ENCODE data around the gene MVB12A. TPM values are rescaled to one million over a fixed set of nuclear protein-coding genes. Genes with fewer than 3 reads are reported as not detected.
A peak's percentile ranks its signal among the peaks of the same experiment; 100 is the strongest.

The MVB12A gene
- 10 to 100 TPM; 23.2 to 52.3 (median 37.9) TPM for total RNA-seq

DNA sequence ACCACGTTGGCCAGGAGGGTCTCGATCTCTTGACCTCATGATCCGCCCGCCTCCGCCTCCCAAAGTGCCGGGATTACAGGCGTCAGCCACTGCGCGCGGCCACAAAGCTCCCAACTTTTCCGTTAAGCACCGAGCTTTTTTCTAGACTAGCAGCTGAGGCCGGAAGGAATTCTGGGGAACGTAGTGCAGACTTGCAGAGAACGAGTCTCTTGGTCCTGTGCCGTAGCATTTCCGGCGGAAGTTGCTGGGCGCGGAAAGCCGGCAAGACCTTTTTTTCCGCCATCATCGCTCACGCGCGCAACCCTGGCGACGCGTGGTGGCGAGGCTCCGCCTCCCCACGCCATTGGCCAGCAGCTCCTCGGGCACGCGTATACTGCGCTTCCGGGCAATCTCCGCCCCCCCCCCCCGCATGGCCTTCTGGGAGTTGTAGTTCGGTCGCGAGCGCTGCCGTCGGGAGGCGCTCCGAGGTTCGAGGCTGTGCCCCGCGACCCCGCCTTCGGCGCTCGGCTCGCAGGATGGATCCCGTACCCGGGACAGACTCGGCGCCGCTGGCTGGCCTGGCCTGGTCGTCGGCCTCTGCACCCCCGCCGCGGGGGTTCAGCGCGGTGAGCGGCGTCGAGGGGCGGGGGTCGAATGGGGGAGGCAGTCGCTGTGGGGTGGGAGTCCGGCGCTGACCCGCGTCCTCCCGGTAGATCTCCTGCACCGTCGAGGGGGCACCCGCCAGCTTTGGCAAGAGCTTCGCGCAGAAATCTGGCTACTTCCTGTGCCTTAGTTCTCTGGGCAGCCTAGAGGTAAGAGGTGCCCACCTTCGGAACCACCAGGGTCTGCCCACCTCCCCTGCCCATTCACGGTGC lies at the start of gene MVB12A:
MVB12A (plus strand) TSS at position 427 of the 854 bp plus-strand sequence; CDS start at position 516, 89 bp downstream.
- peak within 1 kb of the TSS; percentile 38 to 68 for H3K27ac ChIP-seq
- in situ Hi-C loops (cut with MboI; ENCODE audit: low pct_unique_long_range_greater_than_20kb in 2 of 9, low sequenced_read_pairs in 9 of 9, unreplicated experiment in 9 of 9), result no loop called here
- 0 to 4% (median 1%) methylated on average over 1 to 17 of the region's 85 CpGs; no CpG with 5 or more reads in 5 of the 10 experiments for WGBS, 10 experiments
- H3K4me3 ChIP-seq, result peak within 1 kb of the TSS; percentile 73 to 93 (median 84)
- peak; percentile 87 to 95 (median 92) for ATAC-seq (replicated peaks in 6 of 8)
- peaks cover 8 to 13% of the 10 kb centered on the region in 2 donors for H3K4me1 ChIP-seq (replicated peaks in 1 of 2)

GRCh38 chr19:17376935-17377600 lies 42.8 kb upstream of the MVB12A start, which contains the start of gene PLVAP:
TSS of gene PLVAP (minus strand) at chr19:17377342. CDS start at chr19:17377288, 54 bp downstream.
- Histone ChIP-seq H3K27ac (no peak within 1 kb of the TSS), H3K4me3 (no peak within 1 kb of the TSS), H3K4me1 (replicated peaks in 1 of 2) (no peaks in the 10 kb centered on the region)
- in situ Hi-C loops (cut with MboI; ENCODE audit: low pct_unique_long_range_greater_than_20kb in 2 of 9, low sequenced_read_pairs in 9 of 9, unreplicated experiment in 9 of 9), result no loop called here
- 16 to 100% (median 80%) methylated on average over 1 to 15 of the region's 39 CpGs; no CpG with 5 or more reads in 5 of the 10 experiments for WGBS, 10 experiments
- peak in 1 of 8 experiments; percentile 3 for ATAC-seq (replicated peaks in 6 of 8)

DNA sequence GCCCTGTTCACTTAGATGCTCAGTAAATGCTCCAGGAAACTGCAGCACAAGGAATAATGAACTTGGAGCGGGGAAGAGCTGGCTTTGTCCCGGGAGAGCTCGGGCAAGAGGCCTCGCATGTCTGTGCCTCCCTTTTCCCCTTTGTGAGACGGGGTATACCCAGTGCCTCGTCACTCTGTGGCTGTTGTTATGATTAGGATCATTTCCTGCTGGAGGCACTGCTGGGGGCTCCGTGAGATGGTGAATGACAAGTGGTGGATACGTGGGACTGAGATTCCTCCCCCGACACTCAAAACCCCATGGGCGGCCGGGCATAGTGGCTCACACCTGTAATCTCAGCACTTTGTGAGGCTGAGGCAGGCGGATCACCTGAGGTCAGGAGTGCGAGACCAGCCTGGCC lies 41.6 kb upstream of the MVB12A start:
- no peak overlapping the region for H3K4me3 ChIP-seq
- WGBS, 10 experiments, result 0 to 100% (median 69%) methylated on average over 1 to 8 of the region's 13 CpGs; no CpG with 5 or more reads in 4 of the 10 experiments
- in situ Hi-C loops (cut with MboI; ENCODE audit: low pct_unique_long_range_greater_than_20kb in 2 of 9, low sequenced_read_pairs in 9 of 9, unreplicated experiment in 9 of 9), result no loop called here
- H3K27ac ChIP-seq, result no peak overlapping the region
- peaks cover 0 to 6% of the 10 kb centered on the region in 2 donors for H3K4me1 ChIP-seq (replicated peaks in 1 of 2)
- ATAC-seq (replicated peaks in 6 of 8), result no peak

- in situ Hi-C loops (cut with MboI; ENCODE audit: low pct_unique_long_range_greater_than_20kb in 2 of 9, low sequenced_read_pairs in 9 of 9, unreplicated experiment in 9 of 9), result no loop called here
- H3K27ac ChIP-seq, result no peak overlapping the region
- H3K4me3 ChIP-seq, result no peak overlapping the region
- H3K4me1 ChIP-seq (replicated peaks in 1 of 2), result peaks cover 0 to 6% of the 10 kb centered on the region in 2 donors
- ATAC-seq (replicated peaks in 6 of 8), result no peak
- 7 to 100% (median 51%) methylated on average over 1 to 12 of the region's 14 CpGs; no CpG with 5 or more reads in 3 of the 10 experiments for WGBS, 10 experiments
Measured at GRCh38 chr19:17379221-17379631, 40.6 kb upstream of the MVB12A start.

GRCh38 chr19:17380426-17381138 lies 39.3 kb upstream of the MVB12A start:
- ATAC-seq (replicated peaks in 6 of 8), result no peak
- 80 to 100% (median 99%) methylated on average over 1 to 4 of the region's 5 CpGs; no CpG with 5 or more reads in 2 of the 10 experiments for WGBS, 10 experiments
- in situ Hi-C loops (cut with MboI; ENCODE audit: low pct_unique_long_range_greater_than_20kb in 2 of 9, low sequenced_read_pairs in 9 of 9, unreplicated experiment in 9 of 9), result no loop called here
- H3K4me3 ChIP-seq, result no peak overlapping the region
- no peak overlapping the region for H3K27ac ChIP-seq
- H3K4me1 ChIP-seq (replicated peaks in 1 of 2), result peaks cover 0 to 6% of the 10 kb centered on the region in 2 donors

DNA sequence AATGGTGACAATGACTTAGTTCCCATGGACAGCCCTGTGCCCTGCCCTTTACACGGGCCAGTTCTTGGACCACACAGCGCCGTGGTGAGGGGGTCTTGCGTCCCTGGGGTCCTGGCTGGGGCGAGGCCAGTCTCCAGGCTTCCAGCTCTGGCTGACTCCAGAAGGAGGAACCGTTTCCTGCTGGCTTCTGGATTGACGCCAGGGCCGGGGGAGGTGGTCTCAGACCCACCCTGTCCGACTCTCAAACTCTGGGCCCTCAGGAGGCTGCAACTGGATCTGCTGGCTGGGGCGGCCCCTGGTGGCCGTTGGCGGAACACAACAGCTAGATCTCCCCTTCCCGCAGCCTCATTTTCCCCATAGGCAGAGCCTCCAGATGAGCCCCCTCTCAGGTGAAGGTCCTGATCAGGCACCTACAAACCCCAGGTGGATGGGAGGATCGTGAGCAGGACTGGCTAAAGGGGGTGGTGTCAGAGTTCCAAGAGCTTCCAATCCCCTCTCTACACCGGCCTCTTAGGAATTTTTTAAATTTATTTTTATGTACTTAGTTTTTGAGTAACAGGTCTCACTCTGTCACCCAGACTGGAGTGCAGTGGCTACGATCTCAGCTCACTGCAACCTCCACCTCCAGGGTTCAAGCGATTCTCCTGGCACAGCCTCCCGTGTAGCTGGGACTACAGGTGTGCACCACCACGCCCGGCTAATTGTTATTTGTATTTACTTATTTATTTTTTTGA lies 33.8 kb upstream of the MVB12A start:
- WGBS, 10 experiments, result 20 to 89% (median 33%) methylated on average over 1 to 10 of the region's 20 CpGs; no CpG with 5 or more reads in 4 of the 10 experiments
- peaks cover 0 to 6% of the 10 kb centered on the region in 2 donors for H3K4me1 ChIP-seq (replicated peaks in 1 of 2)
- peak in 3 of 8 experiments; percentile 21 to 56 (median 38) for ATAC-seq (replicated peaks in 6 of 8)
- H3K27ac ChIP-seq, result no peak overlapping the region
- in situ Hi-C loops (cut with MboI; ENCODE audit: low pct_unique_long_range_greater_than_20kb in 2 of 9, low sequenced_read_pairs in 9 of 9, unreplicated experiment in 9 of 9), result no loop called here
- no peak overlapping the region for H3K4me3 ChIP-seq

- in situ Hi-C loops (cut with MboI; ENCODE audit: low pct_unique_long_range_greater_than_20kb in 2 of 9, low sequenced_read_pairs in 9 of 9, unreplicated experiment in 9 of 9), result no loop called here
Measured at GRCh38 chr19:17389288-17389687, 30.6 kb upstream of the MVB12A start.

DNA sequence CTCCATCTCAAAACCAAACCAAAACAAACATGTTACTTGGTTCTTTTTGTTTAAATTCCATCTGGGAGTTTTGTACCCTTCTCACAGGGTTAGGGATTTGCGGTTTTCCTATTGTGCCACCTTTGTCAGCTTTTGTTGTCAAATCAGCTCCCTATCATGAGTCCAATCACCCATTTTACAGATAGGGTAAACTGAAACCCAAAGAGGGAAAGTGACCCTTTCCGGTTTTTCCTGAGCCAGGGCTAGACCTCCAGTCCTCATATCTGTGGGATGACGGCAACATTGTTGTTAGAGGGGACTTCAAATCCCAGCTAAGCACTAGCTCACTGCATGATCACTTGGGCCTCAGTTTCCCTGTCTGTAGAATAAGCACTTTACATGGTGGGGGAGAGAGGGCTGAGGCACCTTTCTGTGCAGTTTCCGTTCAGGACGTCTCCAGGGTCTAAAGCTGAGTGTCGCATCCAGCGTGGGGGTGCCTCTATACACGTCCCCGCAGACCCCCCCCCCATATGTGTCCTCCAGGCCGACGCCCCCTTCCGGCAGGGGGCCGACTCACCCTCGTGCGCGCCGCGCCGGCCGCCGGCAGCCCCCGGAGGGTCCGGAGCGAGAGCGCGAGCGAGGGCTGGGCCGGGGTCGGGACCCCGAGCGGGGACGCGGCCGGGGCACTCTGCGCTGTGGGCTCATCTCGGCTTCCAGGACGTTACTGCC lies 29.7 kb upstream of the MVB12A start:
- in situ Hi-C loops (cut with MboI; ENCODE audit: low pct_unique_long_range_greater_than_20kb in 2 of 9, low sequenced_read_pairs in 9 of 9, unreplicated experiment in 9 of 9), result no loop called here
- peak in 1 of 8 experiments; percentile 18 for ATAC-seq (replicated peaks in 6 of 8)

More at GRCh38 chr19:17389288-17389687, 30.6 kb upstream of the MVB12A start:
- Histone ChIP-seq H3K4me3 (no peak overlapping the region), H3K4me1 (replicated peaks in 1 of 2) (peaks cover 4 to 5% of the 10 kb centered on the region in 2 donors), H3K27ac (no peak overlapping the region)
- 0 to 67% (median 42%) methylated on average over 1 of the region's 1 CpG; no CpG with 5 or more reads in 2 of the 10 experiments for WGBS, 10 experiments
- ATAC-seq (replicated peaks in 6 of 8), result no peak

GRCh38 chr19:17390665-17391370 lies 29.0 kb upstream of the MVB12A start:
- peak; percentile 95 to 98 (median 96) for ATAC-seq (replicated peaks in 6 of 8)
- in situ Hi-C loops (cut with MboI; ENCODE audit: low pct_unique_long_range_greater_than_20kb in 2 of 9, low sequenced_read_pairs in 9 of 9, unreplicated experiment in 9 of 9), result no loop called here
- H3K27ac ChIP-seq, result peak overlapping the region in 1 of 2 donors; percentile 13

More for the DNA sequence above, 29.7 kb upstream of the MVB12A start:
- WGBS, 10 experiments, result 0 to 83% (median 60%) methylated on average over 1 to 5 of the region's 37 CpGs; no CpG with 5 or more reads in 2 of the 10 experiments
- peaks cover 4 to 5% of the 10 kb centered on the region in 2 donors for H3K4me1 ChIP-seq (replicated peaks in 1 of 2)
- peak overlapping the region in 1 of 2 donors; percentile 13 for H3K27ac ChIP-seq
- peak overlapping the region; percentile 31 to 40 (median 37) for H3K4me3 ChIP-seq

DNA sequence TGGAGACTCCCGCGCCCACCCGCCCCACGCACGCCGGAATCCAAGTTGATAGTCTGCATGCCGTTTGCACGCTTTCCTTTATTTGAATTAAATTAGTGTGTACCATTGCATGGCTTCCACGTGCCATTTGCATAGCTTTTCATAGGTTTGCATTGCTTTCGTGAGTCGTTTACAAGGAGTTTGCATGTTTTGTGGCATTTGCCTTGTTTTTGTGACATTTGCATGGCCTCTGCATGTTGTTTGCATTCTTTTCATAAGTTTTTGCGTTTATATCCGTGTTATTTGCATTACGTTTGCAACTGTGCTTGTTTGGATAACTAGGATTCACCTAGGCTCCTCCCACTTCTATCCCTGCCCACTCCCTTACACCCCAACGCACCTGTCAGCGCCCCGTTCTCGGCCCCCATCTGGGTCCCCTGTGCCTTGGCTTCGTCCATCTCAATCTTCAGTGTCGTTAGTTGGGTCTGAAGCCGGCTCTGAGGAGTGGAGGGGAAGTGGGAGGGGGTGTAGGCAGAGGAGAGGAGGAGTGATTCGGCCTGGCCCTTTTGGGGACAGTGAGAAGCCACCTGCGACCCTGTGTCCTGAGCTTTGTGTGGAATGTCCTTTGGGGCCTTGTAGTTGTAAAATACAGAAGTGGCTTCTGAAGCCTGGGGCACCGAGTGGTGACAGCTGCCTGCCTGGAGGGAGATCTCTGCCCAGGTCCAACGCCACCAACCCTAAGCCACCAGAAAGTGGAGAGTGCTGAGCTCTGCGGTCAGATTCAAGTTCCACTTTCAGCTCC lies 28.3 kb upstream of the MVB12A start:
- in situ Hi-C loops (cut with MboI; ENCODE audit: low pct_unique_long_range_greater_than_20kb in 2 of 9, low sequenced_read_pairs in 9 of 9, unreplicated experiment in 9 of 9), result no loop called here
- 0 to 41% (median 13%) methylated on average over 1 to 10 of the region's 26 CpGs; no CpG with 5 or more reads in 1 of the 10 experiments for WGBS, 10 experiments
- peak in 3 of 8 experiments; percentile 1 to 9 (median 4) for ATAC-seq (replicated peaks in 6 of 8)
- Histone ChIP-seq H3K4me3 (peak overlapping the region; percentile 31 to 40 (median 37)), H3K27ac (no peak overlapping the region), H3K4me1 (replicated peaks in 1 of 2) (peaks cover 4 to 5% of the 10 kb centered on the region in 2 donors)

More at GRCh38 chr19:17390665-17391370, 29.0 kb upstream of the MVB12A start:
- WGBS, 10 experiments, result 0 to 20% (median 4%) methylated on average over 1 to 10 of the region's 50 CpGs; no CpG with 5 or more reads in 4 of the 10 experiments
- Histone ChIP-seq H3K4me1 (replicated peaks in 1 of 2) (peaks cover 4 to 5% of the 10 kb centered on the region in 2 donors), H3K4me3 (peak overlapping the region; percentile 31 to 40 (median 37))

Data from motor neuron (in vitro differentiated cells).